ENCODE data around the gene SHROOM2. TPM values are rescaled to one million over a fixed set of nuclear protein-coding genes. Genes with fewer than 3 reads are reported as not detected.

The SHROOM2 gene
- total RNA-seq, 1 experiment from 2014 or later, result 13.9 TPM

DNA sequence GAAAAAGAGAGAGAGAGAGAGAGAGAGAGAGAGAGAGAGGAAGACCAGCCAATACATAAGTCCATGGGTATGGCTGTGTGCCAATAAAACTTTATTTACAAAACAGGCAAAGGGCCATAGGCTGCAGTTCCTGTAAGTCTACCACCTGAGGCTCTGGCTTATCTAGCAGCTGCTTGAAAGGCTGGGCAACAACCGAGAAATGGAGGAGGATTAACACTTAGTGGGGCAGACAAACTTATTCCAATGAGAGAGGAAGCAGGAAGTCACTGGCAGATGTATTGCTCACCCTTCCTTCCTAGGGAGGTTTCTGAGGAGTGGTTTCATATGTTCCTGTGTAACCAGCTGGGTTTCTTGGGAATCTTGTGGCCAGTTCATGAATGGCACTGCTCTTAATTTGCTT is 15.9 kb upstream of the SHROOM2 start:
- no peak overlapping the region for H3T11ph ChIP-seq (ENCODE audit: low read length)
- no peak for DNase-seq
- no peak overlapping the region for H3K14ac ChIP-seq (ENCODE audit: insufficient read depth, low read length)
- H2BK20ac ChIP-seq (ENCODE audit: low read depth, low read length, poor library complexity, severe bottlenecking), result no peak overlapping the region
- peaks cover under 1% of the 10 kb centered on the region for H3K23me2 ChIP-seq (ENCODE audit: insufficient read length, low read depth, low read length, poor library complexity, severe bottlenecking)
- no peak overlapping the region for H3K4me2 ChIP-seq (ENCODE audit: insufficient read depth, insufficient read length, low read length)
- H2BK120ac ChIP-seq (ENCODE audit: low read depth, low read length, poor library complexity, severe bottlenecking), result no peak overlapping the region
- H4K91ac ChIP-seq (ENCODE audit: insufficient read length, low read depth, low read length), result no peak overlapping the region
- H3K79me1 ChIP-seq (ENCODE audit: insufficient read depth, low read depth, low read length, poor library complexity, severe bottlenecking), result no peaks in the 10 kb centered on the region
- TF ChIP-seq, protein P1, sequence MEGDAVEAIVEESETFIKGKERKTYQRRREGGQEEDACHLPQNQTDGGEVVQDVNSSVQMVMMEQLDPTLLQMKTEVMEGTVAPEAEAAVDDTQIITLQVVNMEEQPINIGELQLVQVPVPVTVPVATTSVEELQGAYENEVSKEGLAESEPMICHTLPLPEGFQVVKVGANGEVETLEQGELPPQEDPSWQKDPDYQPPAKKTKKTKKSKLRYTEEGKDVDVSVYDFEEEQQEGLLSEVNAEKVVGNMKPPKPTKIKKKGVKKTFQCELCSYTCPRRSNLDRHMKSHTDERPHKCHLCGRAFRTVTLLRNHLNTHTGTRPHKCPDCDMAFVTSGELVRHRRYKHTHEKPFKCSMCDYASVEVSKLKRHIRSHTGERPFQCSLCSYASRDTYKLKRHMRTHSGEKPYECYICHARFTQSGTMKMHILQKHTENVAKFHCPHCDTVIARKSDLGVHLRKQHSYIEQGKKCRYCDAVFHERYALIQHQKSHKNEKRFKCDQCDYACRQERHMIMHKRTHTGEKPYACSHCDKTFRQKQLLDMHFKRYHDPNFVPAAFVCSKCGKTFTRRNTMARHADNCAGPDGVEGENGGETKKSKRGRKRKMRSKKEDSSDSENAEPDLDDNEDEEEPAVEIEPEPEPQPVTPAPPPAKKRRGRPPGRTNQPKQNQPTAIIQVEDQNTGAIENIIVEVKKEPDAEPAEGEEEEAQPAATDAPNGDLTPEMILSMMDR (conservative IDR thresholded peaks at IDR 0.05), result no peak
- H3K79me2 ChIP-seq (ENCODE audit: insufficient read depth, low read length), result no peaks in the 10 kb centered on the region
- H4K20me1 ChIP-seq (ENCODE audit: control insufficient read depth, insufficient read depth, insufficient read length), result no peaks in the 10 kb centered on the region
- no peak overlapping the region for H2BK5ac ChIP-seq (ENCODE audit: insufficient read length, low read length)
- Mint-ChIP-seq H3K36me3 (ENCODE audit: insufficient read depth in 1 of 3, low read depth in 3 of 3) (peaks cover 3 to 12% (median 8%) of the 10 kb centered on the region in 3 experiments; a peak in 6 of 7 replicates), H3K27ac (peak overlapping the region in 2 of 3 experiments; percentile 53 to 58; a peak in 4 of 7 replicates), H3K4me3 (no peak overlapping the region; a peak in 1 of 5 replicates), H3K27me3 (ENCODE audit: low read depth) (peaks cover 3% of the 10 kb centered on the region), H3K9me3 (peaks cover 22 to 48% of the 10 kb centered on the region in 2 experiments), H3K4me1 (peaks cover 0 to 15% of the 10 kb centered on the region in 2 experiments; a peak in 3 of 4 replicates)
- H3K56ac ChIP-seq (ENCODE audit: insufficient read length, low read depth, low read length), result peak overlapping the region; percentile 57
- H2AK5ac ChIP-seq (ENCODE audit: insufficient read length, low read length), result no peak overlapping the region
- no peak overlapping the region for H3K4ac ChIP-seq (ENCODE audit: low read depth, low read length)
- H3K23ac ChIP-seq (ENCODE audit: insufficient read length, low read depth, low read length), result no peak overlapping the region
- H3K27ac ChIP-seq (ENCODE audit: insufficient read length, low read depth, low read length), result no peak overlapping the region
- H3K9ac ChIP-seq (ENCODE audit: extremely low read depth, insufficient read length, low read length), result no peak overlapping the region
- peaks cover 2% of the 10 kb centered on the region; the same call in 1 of the 2 replicates for H3K4me1 ChIP-seq (ENCODE audit: insufficient read depth, low read length)
- no peak overlapping the region for H2AFZ ChIP-seq (ENCODE audit: low read length)
- H2BK15ac ChIP-seq (ENCODE audit: low read depth, low read length), result no peak overlapping the region
- H3K27me3 ChIP-seq (ENCODE audit: insufficient read depth, low read length), result no peaks in the 10 kb centered on the region
- no peaks in the 10 kb centered on the region for H3K9me3 ChIP-seq (ENCODE audit: control insufficient read depth, low read depth, low read length)
- no peak overlapping the region for H2BK12ac ChIP-seq (ENCODE audit: insufficient read length, low read depth, low read length)
- no peak overlapping the region for H4K5ac ChIP-seq (ENCODE audit: insufficient read length, low read depth, low read length)
- H4K8ac ChIP-seq (replicated peaks; ENCODE audit: insufficient read length, low read depth, low read length), result no peak overlapping the region
- no peak overlapping the region for H3K18ac ChIP-seq (ENCODE audit: insufficient read length, low read depth, low read length)
- no CpG with 5 or more reads among the region's 1 CpG for WGBS (ENCODE audit: extremely low coverage, insufficient read length, low lambda C conversion rate)
